Activated naive CD8-positive, alpha-beta T cell treated with anti-CD3 and anti-CD28 coated beads, Interleukin-2, amount 10 ng/mL, durations not matched to agents 7 days and 5 days (primary cell): ENCODE measurements around the gene NAA16. TPM values are rescaled to one million over a fixed set of nuclear protein-coding genes. Genes with fewer than 3 reads are reported as not detected.
"Not testable (repeated sequence)": the region's sequence is repeated elsewhere in the genome, so short reads cannot be mapped to it uniquely, and the experiment has no call there.

Source experiments
- ATAC-seq: fragments of 150-1000 bp; cut with Tn5 transposase; one replicate; pipeline ENCODE4 v1.10.0; 2021; ENCODE audit warnings: low read depth, moderate library complexity
- POLR2A ChIA-PET: fragments of 350-600 bp; sonication (Branson Sonifier 250); formaldehyde crosslinking; loops from one replicate; lab custom pipeline; 2021; ENCODE audit warnings: antibody characterized with exemption; lab: Charles Lee
- DNase-seq: peaks from one replicate; pipeline ENCODE4 v3.0.0; 2021
- H3K27ac Mint-ChIP-seq: one replicate; pipeline ENCODE4 v1.8.0; 2022; ENCODE audit warnings: mild to moderate bottlenecking, mixed read lengths
- H3K27me3 Mint-ChIP-seq: one replicate; pipeline ENCODE4 v1.8.0; 2022; ENCODE audit warnings: mild to moderate bottlenecking, moderate library complexity, mixed read lengths
- H3K36me3 Mint-ChIP-seq: one replicate; pipeline ENCODE4 v1.8.0; 2021; ENCODE audit warnings: mild to moderate bottlenecking, mixed read lengths
- H3K4me1 Mint-ChIP-seq: one replicate; pipeline ENCODE4 v1.8.0; 2021; ENCODE audit warnings: mixed read lengths
- H3K4me3 Mint-ChIP-seq: one replicate; pipeline ENCODE4 v1.8.0; 2022; ENCODE audit warnings: mild to moderate bottlenecking, moderate library complexity, mixed read lengths
- H3K9me3 Mint-ChIP-seq: one replicate; pipeline ENCODE4 v1.8.0; 2021; ENCODE audit warnings: mixed read lengths
- total RNA-seq, 2 experiments: library from RNA; stranded (reverse); gene quantifications; one replicate each; pipeline ENCODE4 v1.2.3, GENCODE V29; 2021

NAA16 gene
- total RNA-seq, 2 experiments from 2014 or later = 41.3 to 41.8 TPM

- POLR2A ChIA-PET = no interaction called here
- DNase-seq (no peak), ATAC-seq (no peak)
- H3K36me3 Mint-ChIP-seq = no peaks in the 10 kb centered on the region
- no peak overlapping the region for H3K4me3 Mint-ChIP-seq
- no peaks in the 10 kb centered on the region for H3K9me3 Mint-ChIP-seq
- H3K27ac Mint-ChIP-seq = no peak overlapping the region
- no peaks in the 10 kb centered on the region for H3K4me1 Mint-ChIP-seq
- no peaks in the 10 kb centered on the region for H3K27me3 Mint-ChIP-seq
Observed at GRCh38 chr13:41411060-41411459, 100.0 kb downstream of the NAA16 start.

DNA sequence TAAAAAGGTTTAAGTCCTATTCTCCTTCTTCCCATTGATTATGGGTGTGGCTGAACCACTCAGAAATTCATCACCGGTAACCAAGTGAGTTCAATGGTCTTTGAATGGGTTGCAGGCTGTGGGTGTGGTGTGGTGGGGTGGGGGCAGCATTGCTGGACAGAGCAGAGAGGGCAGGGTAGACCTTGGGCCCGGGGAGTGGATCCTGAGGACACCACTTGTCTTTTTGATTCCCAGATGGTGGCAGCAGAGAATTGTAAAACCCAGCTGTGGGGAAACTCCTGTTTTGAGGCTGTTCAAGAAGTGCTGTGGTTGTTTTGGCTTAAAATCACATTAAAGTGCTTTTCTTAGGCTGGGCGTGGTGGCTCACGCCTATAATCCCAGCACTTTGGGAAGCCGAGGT lies 100.5 kb downstream of the NAA16 start:
- H3K27me3 Mint-ChIP-seq = no peaks in the 10 kb centered on the region
- H3K27ac Mint-ChIP-seq = no peak overlapping the region
- H3K4me1 Mint-ChIP-seq = no peaks in the 10 kb centered on the region
- POLR2A ChIA-PET = no interaction called here
- H3K4me3 Mint-ChIP-seq = no peak overlapping the region
- ATAC-seq = no peak
- H3K36me3 Mint-ChIP-seq = no peaks in the 10 kb centered on the region
- DNase-seq = no peak
- no peaks in the 10 kb centered on the region for H3K9me3 Mint-ChIP-seq

DNA sequence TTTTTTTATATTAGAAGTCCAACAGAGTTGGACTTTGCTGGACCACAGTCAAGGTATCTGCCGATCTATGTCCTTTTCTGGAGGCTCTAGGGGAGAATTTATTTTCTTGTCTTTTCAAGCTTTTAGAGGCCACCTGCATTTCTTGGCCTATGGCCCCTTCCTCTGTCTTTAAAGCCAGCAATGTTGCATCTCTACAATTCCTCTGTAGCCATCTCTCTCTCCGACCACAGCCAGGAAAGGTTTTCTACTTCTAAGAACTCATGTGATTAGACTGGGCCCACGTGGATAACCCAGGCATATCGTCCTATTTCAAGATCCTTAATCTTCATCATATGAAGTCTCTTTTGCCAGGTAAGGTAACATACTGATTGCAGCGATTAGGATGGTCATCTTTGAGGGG lies 102.8 kb downstream of the NAA16 start:
- no peaks in the 10 kb centered on the region for H3K27me3 Mint-ChIP-seq
- POLR2A ChIA-PET = no interaction called here
- no peaks in the 10 kb centered on the region for H3K4me1 Mint-ChIP-seq
- H3K36me3 Mint-ChIP-seq = no peaks in the 10 kb centered on the region
- no peak for DNase-seq
- no peaks in the 10 kb centered on the region for H3K9me3 Mint-ChIP-seq
- H3K27ac Mint-ChIP-seq = no peak overlapping the region
- no peak overlapping the region for H3K4me3 Mint-ChIP-seq
- no peak for ATAC-seq

DNA sequence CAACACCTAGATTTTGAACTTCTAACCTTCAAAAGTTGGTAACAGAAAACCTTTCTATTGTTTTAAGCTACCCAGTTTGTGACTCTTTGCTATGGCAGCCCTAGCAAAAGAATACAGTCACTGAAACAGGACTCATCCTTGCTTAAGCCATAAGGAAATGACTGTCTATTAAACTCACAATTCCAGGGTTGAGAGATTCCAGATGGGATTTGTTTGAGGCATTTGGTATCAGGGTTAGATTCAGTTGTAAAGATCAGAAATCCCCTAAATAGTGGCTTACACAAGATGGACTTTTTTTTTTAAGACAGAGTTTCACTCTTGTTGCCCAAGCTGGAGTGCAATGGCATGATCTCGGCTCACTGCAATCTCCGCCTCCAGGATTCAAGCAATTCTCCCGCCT lies 105.2 kb downstream of the NAA16 start:
- ATAC-seq (no peak), DNase-seq (no peak)
- Mint-ChIP-seq H3K27me3 (no peaks in the 10 kb centered on the region), H3K4me3 (no peak overlapping the region), H3K36me3 (no peaks in the 10 kb centered on the region), H3K27ac (no peak overlapping the region), H3K4me1 (peaks cover 2% of the 10 kb centered on the region), H3K9me3 (no peaks in the 10 kb centered on the region)
- POLR2A ChIA-PET = no interaction called here

- Mint-ChIP-seq H3K4me1 (peaks cover 2% of the 10 kb centered on the region), H3K27ac (no peak overlapping the region)
Observed at GRCh38 chr13:41418027-41418426, 107.0 kb downstream of the NAA16 start.

GRCh38 chr13:41418731-41419130 lies 107.7 kb downstream of the NAA16 start:
- POLR2A ChIA-PET = no interaction called here
- DNase-seq (no peak), ATAC-seq (no peak)
- no peak overlapping the region for H3K27ac Mint-ChIP-seq
- peaks cover 2% of the 10 kb centered on the region for H3K4me1 Mint-ChIP-seq
- no peaks in the 10 kb centered on the region for H3K9me3 Mint-ChIP-seq
- no peaks in the 10 kb centered on the region for H3K27me3 Mint-ChIP-seq
- H3K36me3 Mint-ChIP-seq = no peaks in the 10 kb centered on the region
- no peak overlapping the region for H3K4me3 Mint-ChIP-seq

More at GRCh38 chr13:41418027-41418426, 107.0 kb downstream of the NAA16 start:
- ATAC-seq (no peak), DNase-seq (no peak)
- no peaks in the 10 kb centered on the region for H3K27me3 Mint-ChIP-seq
- no peaks in the 10 kb centered on the region for H3K9me3 Mint-ChIP-seq
- POLR2A ChIA-PET = no interaction called here
- H3K4me3 Mint-ChIP-seq = no peak overlapping the region
- H3K36me3 Mint-ChIP-seq = no peaks in the 10 kb centered on the region

GRCh38 chr13:41419206-41419605 lies 108.1 kb downstream of the NAA16 start:
- POLR2A ChIA-PET = no interaction called here
- no peak overlapping the region for H3K27ac Mint-ChIP-seq
- no peaks in the 10 kb centered on the region for H3K36me3 Mint-ChIP-seq
- H3K9me3 Mint-ChIP-seq = no peaks in the 10 kb centered on the region
- DNase-seq (no peak), ATAC-seq (no peak)
- no peaks in the 10 kb centered on the region for H3K27me3 Mint-ChIP-seq
- H3K4me1 Mint-ChIP-seq = peaks cover 2% of the 10 kb centered on the region
- H3K4me3 Mint-ChIP-seq = no peak overlapping the region

- Mint-ChIP-seq H3K9me3 (no peaks in the 10 kb centered on the region), H3K27ac (no peak overlapping the region), H3K27me3 (no peaks in the 10 kb centered on the region), H3K4me3 (no peak overlapping the region), H3K36me3 (no peaks in the 10 kb centered on the region), H3K4me1 (peaks cover 2% of the 10 kb centered on the region)
- DNase-seq = no peak
- POLR2A ChIA-PET = no interaction called here
- no peak for ATAC-seq
Observed at GRCh38 chr13:41420146-41420545, 109.1 kb downstream of the NAA16 start.

GRCh38 chr13:41421330-41421729 lies 110.3 kb downstream of the NAA16 start:
- ATAC-seq, H3K9me3 Mint-ChIP-seq, H3K4me3 Mint-ChIP-seq, POLR2A ChIA-PET, H3K36me3 Mint-ChIP-seq, DNase-seq, H3K4me1 Mint-ChIP-seq, H3K27ac Mint-ChIP-seq, H3K27me3 Mint-ChIP-seq: not testable (repeated sequence)

DNA sequence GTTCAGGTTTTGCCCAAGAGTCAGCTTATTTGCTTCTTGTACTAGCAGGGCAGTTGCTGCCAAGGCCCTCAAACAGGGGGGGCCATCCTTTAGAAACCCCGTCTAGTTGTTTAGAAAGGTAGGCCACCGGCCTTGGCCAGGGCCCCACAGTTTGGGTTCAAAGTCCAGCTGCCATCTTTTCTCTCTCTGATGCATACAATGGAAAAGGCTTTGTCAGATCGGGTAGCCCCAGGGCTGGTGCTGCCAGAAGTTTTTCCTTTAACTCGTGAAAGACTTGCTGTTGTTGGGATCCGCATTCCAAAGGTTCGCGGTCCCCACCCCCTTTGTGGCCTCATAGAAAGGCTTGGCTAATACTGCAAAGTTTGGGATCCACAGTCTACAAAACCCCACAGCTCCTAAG lies 110.9 kb downstream of the NAA16 start:
- H3K4me1 Mint-ChIP-seq, POLR2A ChIA-PET, DNase-seq: not testable (repeated sequence)

GRCh38 chr13:41423259-41423658 lies 112.2 kb downstream of the NAA16 start:
- not testable (repeated sequence) for ATAC-seq, H3K36me3 Mint-ChIP-seq, H3K27me3 Mint-ChIP-seq, H3K4me3 Mint-ChIP-seq, H3K9me3 Mint-ChIP-seq, H3K27ac Mint-ChIP-seq, H3K4me1 Mint-ChIP-seq, DNase-seq
- POLR2A ChIA-PET = interaction anchor here (0.5 kb wide), 1 partner anchor 720 kb away, joined by 3 read pairs; no protein-coding TSS in a partner anchor

More for the DNA sequence above, 110.9 kb downstream of the NAA16 start:
- H3K27ac Mint-ChIP-seq, ATAC-seq, H3K36me3 Mint-ChIP-seq, H3K9me3 Mint-ChIP-seq, H3K4me3 Mint-ChIP-seq, H3K27me3 Mint-ChIP-seq: not testable (repeated sequence)

DNA sequence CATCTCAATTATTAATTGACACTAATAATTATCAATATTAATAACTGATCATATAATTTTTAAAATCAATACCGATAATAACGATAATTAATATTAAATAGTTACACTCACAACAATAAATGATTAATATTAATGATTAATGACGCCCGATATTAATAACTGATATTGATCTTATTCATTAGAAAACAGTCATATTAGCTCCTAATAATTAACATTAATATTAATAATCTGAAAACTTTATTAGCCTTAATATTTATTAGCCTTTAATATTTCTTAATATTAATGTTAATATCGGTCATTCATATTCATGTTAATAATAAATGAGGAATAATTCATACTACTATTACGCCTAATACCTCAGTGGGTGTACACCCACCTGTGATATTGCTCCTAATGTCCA lies 113.6 kb downstream of the NAA16 start:
- H3K36me3 Mint-ChIP-seq, H3K9me3 Mint-ChIP-seq, H3K4me3 Mint-ChIP-seq, H3K27me3 Mint-ChIP-seq, H3K27ac Mint-ChIP-seq, H3K4me1 Mint-ChIP-seq, POLR2A ChIA-PET, DNase-seq, ATAC-seq: not testable (repeated sequence)

DNA sequence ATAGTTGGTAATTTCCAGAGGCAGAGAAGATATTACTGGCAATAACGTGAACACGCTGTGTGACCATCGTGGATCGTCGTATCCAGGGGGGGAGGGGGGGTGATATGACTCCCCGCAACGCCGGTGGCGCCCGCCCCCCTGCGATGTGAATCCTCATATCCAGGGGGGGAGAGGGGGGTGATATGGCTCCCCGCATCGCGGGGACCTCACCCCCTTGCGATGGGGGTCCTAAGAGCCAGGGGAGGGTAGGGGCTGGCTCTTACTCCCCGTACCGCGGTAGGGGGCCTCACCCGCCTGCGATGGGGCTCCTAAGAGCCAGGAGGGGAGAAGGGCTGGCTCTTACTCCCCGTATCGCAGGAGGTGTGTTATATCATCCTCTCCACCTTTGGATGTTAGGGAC lies 115.0 kb downstream of the NAA16 start:
- H3K36me3 Mint-ChIP-seq = no peaks in the 10 kb centered on the region
- DNase-seq (peak; percentile 54), ATAC-seq (peak; percentile 44)
- no peaks in the 10 kb centered on the region for H3K27me3 Mint-ChIP-seq
- no peaks in the 10 kb centered on the region for H3K9me3 Mint-ChIP-seq
- H3K27ac Mint-ChIP-seq = no peak overlapping the region
- H3K4me3 Mint-ChIP-seq = no peak overlapping the region
- H3K4me1 Mint-ChIP-seq = peaks cover 8% of the 10 kb centered on the region
- POLR2A ChIA-PET = no interaction called here
